ENCODE data around the gene SPRYD4.
A peak's percentile ranks its signal among the peaks of the same experiment; 100 is the strongest.

Gene SPRYD4

DNA sequence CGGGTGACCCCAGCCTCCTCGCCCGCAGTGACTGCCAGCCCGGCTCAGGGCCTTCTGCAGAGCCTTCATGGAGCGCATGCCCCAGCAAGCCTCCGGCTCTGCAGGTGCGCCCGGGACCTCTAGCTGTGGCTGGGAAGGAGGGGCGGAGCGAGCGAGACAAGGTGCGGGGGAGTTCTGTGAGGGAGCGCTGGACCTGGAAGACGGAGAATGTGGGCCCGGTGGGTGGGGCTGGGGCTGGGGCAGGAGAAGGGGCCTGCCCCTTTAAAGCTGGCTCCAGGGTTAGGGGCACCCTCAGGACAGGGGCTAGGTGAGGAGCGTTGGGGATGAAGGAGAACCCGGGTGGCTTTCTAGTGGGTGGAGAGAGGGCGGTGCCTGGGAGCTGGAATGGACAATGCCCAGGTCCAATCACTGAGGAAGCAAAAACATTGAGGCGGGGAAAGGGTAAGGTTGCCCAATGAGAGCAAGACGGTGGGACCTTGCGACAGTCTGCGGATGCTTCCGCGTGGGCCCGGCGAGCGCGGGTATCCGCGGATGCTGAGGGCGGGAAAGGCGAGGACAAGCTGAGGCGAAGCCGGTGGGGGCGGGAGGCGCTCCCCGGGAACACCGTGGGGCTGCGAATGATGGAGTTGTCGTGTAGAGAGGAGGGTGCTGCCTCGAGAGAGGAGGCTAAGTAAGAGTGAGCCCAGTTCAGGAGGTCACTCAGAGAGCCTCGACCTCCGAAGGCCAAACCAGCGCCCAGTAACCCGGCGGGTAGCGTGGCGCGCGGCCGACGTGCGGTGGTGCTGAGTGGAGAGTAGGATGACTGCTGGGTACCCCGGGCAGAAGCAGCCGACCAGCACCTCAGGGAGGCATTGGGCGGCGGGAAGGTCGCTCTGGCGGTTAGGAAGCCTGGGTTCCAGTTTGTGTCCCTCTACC lies 19.9 kb downstream of the SPRYD4 start, which contains the start of gene GLS2 (continued):
- TF ChIP-seq, protein P1, sequence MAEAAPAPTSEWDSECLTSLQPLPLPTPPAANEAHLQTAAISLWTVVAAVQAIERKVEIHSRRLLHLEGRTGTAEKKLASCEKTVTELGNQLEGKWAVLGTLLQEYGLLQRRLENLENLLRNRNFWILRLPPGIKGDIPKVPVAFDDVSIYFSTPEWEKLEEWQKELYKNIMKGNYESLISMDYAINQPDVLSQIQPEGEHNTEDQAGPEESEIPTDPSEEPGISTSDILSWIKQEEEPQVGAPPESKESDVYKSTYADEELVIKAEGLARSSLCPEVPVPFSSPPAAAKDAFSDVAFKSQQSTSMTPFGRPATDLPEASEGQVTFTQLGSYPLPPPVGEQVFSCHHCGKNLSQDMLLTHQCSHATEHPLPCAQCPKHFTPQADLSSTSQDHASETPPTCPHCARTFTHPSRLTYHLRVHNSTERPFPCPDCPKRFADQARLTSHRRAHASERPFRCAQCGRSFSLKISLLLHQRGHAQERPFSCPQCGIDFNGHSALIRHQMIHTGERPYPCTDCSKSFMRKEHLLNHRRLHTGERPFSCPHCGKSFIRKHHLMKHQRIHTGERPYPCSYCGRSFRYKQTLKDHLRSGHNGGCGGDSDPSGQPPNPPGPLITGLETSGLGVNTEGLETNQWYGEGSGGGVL (tag by site-specific recombination; IDR thresholded peaks at IDR 0.05), result no peak
- TF ChIP-seq, protein P2, sequence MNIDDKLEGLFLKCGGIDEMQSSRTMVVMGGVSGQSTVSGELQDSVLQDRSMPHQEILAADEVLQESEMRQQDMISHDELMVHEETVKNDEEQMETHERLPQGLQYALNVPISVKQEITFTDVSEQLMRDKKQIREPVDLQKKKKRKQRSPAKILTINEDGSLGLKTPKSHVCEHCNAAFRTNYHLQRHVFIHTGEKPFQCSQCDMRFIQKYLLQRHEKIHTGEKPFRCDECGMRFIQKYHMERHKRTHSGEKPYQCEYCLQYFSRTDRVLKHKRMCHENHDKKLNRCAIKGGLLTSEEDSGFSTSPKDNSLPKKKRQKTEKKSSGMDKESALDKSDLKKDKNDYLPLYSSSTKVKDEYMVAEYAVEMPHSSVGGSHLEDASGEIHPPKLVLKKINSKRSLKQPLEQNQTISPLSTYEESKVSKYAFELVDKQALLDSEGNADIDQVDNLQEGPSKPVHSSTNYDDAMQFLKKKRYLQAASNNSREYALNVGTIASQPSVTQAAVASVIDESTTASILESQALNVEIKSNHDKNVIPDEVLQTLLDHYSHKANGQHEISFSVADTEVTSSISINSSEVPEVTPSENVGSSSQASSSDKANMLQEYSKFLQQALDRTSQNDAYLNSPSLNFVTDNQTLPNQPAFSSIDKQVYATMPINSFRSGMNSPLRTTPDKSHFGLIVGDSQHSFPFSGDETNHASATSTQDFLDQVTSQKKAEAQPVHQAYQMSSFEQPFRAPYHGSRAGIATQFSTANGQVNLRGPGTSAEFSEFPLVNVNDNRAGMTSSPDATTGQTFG (tag by site-specific recombination; IDR thresholded peaks at IDR 0.05; ENCODE audit: borderline replicate concordance), result no peak
- TF ChIP-seq ZNF16 (tag by site-specific recombination; IDR thresholded peaks at IDR 0.05; ENCODE audit: low read depth) (no peak), EGR2 (tag by site-specific recombination; IDR thresholded peaks at IDR 0.05; ENCODE audit: low read depth) (peak; percentile 55; the same call in 1 of the 2 replicates), ZNF660 (tag by site-specific recombination; IDR thresholded peaks at IDR 0.05) (0 out of 2 replicates have a peak, but pooled peaks have one; percentile 3), ZNF791 (tag by site-specific recombination; IDR thresholded peaks at IDR 0.05) (no peak), ZNF146 (tag by site-specific recombination; IDR thresholded peaks at IDR 0.05) (no peak), ZNF214 (tag by site-specific recombination; IDR thresholded peaks at IDR 0.05; ENCODE audit: borderline replicate concordance) (no peak), ZBTB48 (tag by site-specific recombination; IDR thresholded peaks at IDR 0.05) (0 out of 2 replicates have a peak, but pooled peaks have one; percentile 21), ZNF558 (tag by site-specific recombination; IDR thresholded peaks at IDR 0.05) (no peak), ZNF544 (tag by site-specific recombination; IDR thresholded peaks at IDR 0.05) (no peak), ZNF366 (tag by site-specific recombination; conservative IDR thresholded peaks at IDR 0.05) (no peak), ZNF133 (tag by site-specific recombination; IDR thresholded peaks at IDR 0.05) (no peak), OSR2 (tag by site-specific recombination; IDR thresholded peaks at IDR 0.05) (no peak), KLF9 (tag by site-specific recombination; IDR thresholded peaks at IDR 0.05; ENCODE audit: low read depth) (0 out of 2 replicates have a peak, but pooled peaks have one; percentile 20), ZFP37 (tag by site-specific recombination; IDR thresholded peaks at IDR 0.05) (0 out of 2 replicates have a peak, but pooled peaks have one; percentile 7), ZNF157 (tag by site-specific recombination; IDR thresholded peaks at IDR 0.05) (no peak), ZNF600 (tag by site-specific recombination; IDR thresholded peaks at IDR 0.05) (0 out of 2 replicates have a peak, but pooled peaks have one; percentile 13), MYNN (tag by site-specific recombination; IDR thresholded peaks at IDR 0.05; ENCODE audit: borderline replicate concordance) (0 out of 2 replicates have a peak, but pooled peaks have one; percentile 1), ZFP69B (tag by site-specific recombination; IDR thresholded peaks at IDR 0.05) (peak; percentile 89), YY1 (tag by site-specific recombination; IDR thresholded peaks at IDR 0.05) (no peak), ZEB2 (tag by site-specific recombination; IDR thresholded peaks at IDR 0.05) (peak; percentile 10; the same call in 1 of the 2 replicates), ZNF529 (tag by site-specific recombination; IDR thresholded peaks at IDR 0.05; ENCODE audit: insufficient replicate concordance) (no peak), ZNF266 (tag by site-specific recombination; IDR thresholded peaks at IDR 0.05; ENCODE audit: low read depth) (no peak), ZFP41 (tag by site-specific recombination; IDR thresholded peaks at IDR 0.05; ENCODE audit: borderline replicate concordance) (no peak), ZIC2 (tag by site-specific recombination; IDR thresholded peaks at IDR 0.05) (peak; percentile 73), SP3 (tag by site-specific recombination; IDR thresholded peaks at IDR 0.05) (peak; percentile 72)
- TF ChIP-seq, protein P3, sequence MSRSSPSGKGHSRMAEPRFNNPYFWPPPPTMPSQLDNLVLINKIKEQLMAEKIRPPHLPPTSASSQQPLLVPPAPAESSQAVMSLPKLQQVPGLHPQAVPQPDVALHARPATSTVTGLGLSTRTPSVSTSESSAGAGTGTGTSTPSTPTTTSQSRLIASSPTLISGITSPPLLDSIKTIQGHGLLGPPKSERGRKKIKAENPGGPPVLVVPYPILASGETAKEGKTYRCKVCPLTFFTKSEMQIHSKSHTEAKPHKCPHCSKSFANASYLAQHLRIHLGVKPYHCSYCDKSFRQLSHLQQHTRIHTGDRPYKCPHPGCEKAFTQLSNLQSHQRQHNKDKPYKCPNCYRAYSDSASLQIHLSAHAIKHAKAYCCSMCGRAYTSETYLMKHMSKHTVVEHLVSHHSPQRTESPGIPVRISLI (tag by site-specific recombination; IDR thresholded peaks at IDR 0.05), result no peak
- TF ChIP-seq, protein P4, sequence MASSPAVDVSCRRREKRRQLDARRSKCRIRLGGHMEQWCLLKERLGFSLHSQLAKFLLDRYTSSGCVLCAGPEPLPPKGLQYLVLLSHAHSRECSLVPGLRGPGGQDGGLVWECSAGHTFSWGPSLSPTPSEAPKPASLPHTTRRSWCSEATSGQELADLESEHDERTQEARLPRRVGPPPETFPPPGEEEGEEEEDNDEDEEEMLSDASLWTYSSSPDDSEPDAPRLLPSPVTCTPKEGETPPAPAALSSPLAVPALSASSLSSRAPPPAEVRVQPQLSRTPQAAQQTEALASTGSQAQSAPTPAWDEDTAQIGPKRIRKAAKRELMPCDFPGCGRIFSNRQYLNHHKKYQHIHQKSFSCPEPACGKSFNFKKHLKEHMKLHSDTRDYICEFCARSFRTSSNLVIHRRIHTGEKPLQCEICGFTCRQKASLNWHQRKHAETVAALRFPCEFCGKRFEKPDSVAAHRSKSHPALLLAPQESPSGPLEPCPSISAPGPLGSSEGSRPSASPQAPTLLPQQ (tag by site-specific recombination; IDR thresholded peaks at IDR 0.05), result peak; percentile 84
- TF ChIP-seq, protein P5, sequence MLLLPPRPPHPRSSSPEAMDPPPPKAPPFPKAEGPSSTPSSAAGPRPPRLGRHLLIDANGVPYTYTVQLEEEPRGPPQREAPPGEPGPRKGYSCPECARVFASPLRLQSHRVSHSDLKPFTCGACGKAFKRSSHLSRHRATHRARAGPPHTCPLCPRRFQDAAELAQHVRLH (tag by site-specific recombination; IDR thresholded peaks at IDR 0.05), result no peak
- TF ChIP-seq, protein P6, sequence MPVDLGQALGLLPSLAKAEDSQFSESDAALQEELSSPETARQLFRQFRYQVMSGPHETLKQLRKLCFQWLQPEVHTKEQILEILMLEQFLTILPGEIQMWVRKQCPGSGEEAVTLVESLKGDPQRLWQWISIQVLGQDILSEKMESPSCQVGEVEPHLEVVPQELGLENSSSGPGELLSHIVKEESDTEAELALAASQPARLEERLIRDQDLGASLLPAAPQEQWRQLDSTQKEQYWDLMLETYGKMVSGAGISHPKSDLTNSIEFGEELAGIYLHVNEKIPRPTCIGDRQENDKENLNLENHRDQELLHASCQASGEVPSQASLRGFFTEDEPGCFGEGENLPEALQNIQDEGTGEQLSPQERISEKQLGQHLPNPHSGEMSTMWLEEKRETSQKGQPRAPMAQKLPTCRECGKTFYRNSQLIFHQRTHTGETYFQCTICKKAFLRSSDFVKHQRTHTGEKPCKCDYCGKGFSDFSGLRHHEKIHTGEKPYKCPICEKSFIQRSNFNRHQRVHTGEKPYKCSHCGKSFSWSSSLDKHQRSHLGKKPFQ (tag by site-specific recombination; IDR thresholded peaks at IDR 0.05), result no peak

All from HEK293 (cell line).